H1 (cell line): Measurements from ENCODE around the gene C12orf75. TPM values are rescaled to one million over a fixed set of nuclear protein-coding genes. Genes with fewer than 3 reads are reported as not detected.

Experiments
- CBX5 ChIP-seq: fragments of 300-800, 300-1000 bp; sonication (generic); IDR thresholded peaks from 2 replicates; pipeline ENCODE4 v1.7.1; 2016; ENCODE audit warnings: antibody characterized with exemption, low read length, low read depth
- CBX8 ChIP-seq: fragments of 300-800, 300-1000 bp; sonication (generic); IDR thresholded peaks from 2 replicates; pipeline ENCODE4 v1.7.1; 2016; ENCODE audit warnings: low read depth, low read length, borderline replicate concordance
- EP300 ChIP-seq, 2 experiments: IDR thresholded peaks; 1 replicate in 1 of 2; 2 replicates in 1 of 2; pipeline ENCODE4 v1.6.1; 2011 to 2012; ENCODE audit warnings: low read depth in 2 of 2, low read length in 2 of 2, mild to moderate bottlenecking in 2 of 2, borderline replicate concordance in 1 of 2, inconsistent platforms in 1 of 2, moderate library complexity in 1 of 2
- JUN ChIP-seq: IDR thresholded peaks from 2 replicates; pipeline ENCODE4 v1.6.1; 2011; ENCODE audit warnings: low read depth, mild to moderate bottlenecking, improper control_type of control experiment, low read length
- KDM5A ChIP-seq: fragments of 200-600 bp; IDR thresholded peaks from 2 replicates; pipeline ENCODE4 v1.7.1; 2012; ENCODE audit warnings: mild to moderate bottlenecking, low read length, inconsistent platforms, mixed read lengths
- MAFK ChIP-seq: IDR thresholded peaks from 2 replicates; pipeline ENCODE4 v1.6.1; 2012; ENCODE audit warnings: low read depth, mild to moderate bottlenecking, improper control_type of control experiment, low read length
- SIN3A ChIP-seq, 2 experiments: IDR thresholded peaks in 1 of 2; conservative IDR thresholded peaks in 1 of 2; 2 replicates each; pipeline ENCODE4 v1.6.1; 2011 to 2012; ENCODE audit warnings: low read length in 2 of 2, improper control_type of control experiment in 1 of 2, low read depth in 1 of 2, mild to moderate bottlenecking in 1 of 2
- SIX5 ChIP-seq: IDR thresholded peaks from 2 replicates; pipeline ENCODE4 v1.6.1; 2011; ENCODE audit warnings: mild to moderate bottlenecking, low read depth, low read length
- SRF ChIP-seq: IDR thresholded peaks from 2 replicates; pipeline ENCODE4 v1.6.1; 2011; ENCODE audit warnings: mild to moderate bottlenecking, low read depth, low read length, moderate library complexity
- polyA plus RNA-seq, 7 experiments: library from polyadenylated mRNA; depleted of rRNA in 3 of 7; stranded (reverse) in 5 of 7; unstranded in 2 of 7; fragments of >200 nt in 5 of 7; fragments of 200-250 nt in 2 of 7; gene quantifications; 1 replicate in 5 of 7; 2 replicates in 1 of 7; 4 replicates in 1 of 7; pipeline versions ENCODE4 v1.2.1 to v1.2.3, GENCODE V29; 2011 to 2013; ENCODE audit warnings: missing spikeins in 2 of 7, mixed read lengths in 2 of 7
- total RNA-seq: library from RNA; stranded (reverse); fragmentation: NEBNext Ultra II Directional; extraction: Animal tissue kit (Norgen Biotek cat#: 25700); gene quantifications from 2 replicates; pipeline ENCODE4 v1.2.1, GENCODE V29; 2021

The C12orf75 gene
- total and polyA plus RNA-seq, 2 of the 8 experiments (the other 6 are each of a cell fraction or from before 2014, with no cell fraction given) = 26.4 to 41.2 TPM

DNA sequence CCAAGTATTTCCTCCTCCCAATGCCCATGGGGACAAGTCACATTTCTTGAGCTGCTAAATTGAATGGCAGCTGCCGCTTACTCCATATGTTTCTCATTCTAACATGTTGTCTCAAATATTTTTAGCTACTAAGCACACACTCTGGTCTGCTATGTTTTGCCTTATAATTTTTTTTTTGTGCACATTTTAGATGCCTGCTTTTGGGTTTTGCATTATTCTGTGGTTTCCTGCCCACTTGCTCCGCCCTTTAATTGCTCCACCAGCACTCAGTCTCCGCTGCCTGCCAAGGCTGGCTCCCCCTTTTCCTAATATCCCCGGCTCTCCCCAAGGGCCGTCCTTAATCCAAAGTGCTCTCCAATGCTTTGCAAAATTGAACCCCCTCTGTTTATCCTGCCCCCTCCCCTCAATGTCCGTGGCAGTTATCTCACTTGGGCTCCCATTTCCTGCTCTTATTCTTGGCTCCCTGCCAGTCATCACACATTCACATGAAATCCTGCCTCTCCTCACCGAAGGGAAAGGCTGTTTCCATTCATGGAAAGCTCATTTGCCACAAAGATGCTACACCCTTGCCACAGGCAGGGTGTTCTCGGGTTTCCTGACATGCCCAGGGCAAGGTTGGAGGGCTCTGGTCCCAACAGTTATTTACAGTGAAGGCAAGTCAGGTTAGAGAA, 79.4 kb downstream of the C12orf75 start (continued):
- TF ChIP-seq CBX5 (no peak), CBX8 (no peak), SRF (no peak), MAFK (no peak), EP300 (IDR thresholded peaks at IDR 0.05; ENCODE audit: borderline replicate concordance in 1 of 2, low read depth in 2 of 2, low read length in 2 of 2) (no peak), SIN3A (conservative IDR thresholded peaks at IDR 0.05 in 1 of 2, IDR thresholded peaks at IDR 0.05 in 1 of 2; ENCODE audit: low read depth in 1 of 2, low read length in 2 of 2) (no peak), KDM5A (no peak), SIX5 (no peak), JUN (no peak)
- TF ChIP-seq, all 59 proteins: peak for 0
